ENCODE data around the gene NDUFS6. TPM values are rescaled to one million over a fixed set of nuclear protein-coding genes. Genes with fewer than 3 reads are reported as not detected.

Gene NDUFS6
- total RNA-seq, 2 donors from 2014 or later, result 12.5 to 41.9 TPM

DNA sequence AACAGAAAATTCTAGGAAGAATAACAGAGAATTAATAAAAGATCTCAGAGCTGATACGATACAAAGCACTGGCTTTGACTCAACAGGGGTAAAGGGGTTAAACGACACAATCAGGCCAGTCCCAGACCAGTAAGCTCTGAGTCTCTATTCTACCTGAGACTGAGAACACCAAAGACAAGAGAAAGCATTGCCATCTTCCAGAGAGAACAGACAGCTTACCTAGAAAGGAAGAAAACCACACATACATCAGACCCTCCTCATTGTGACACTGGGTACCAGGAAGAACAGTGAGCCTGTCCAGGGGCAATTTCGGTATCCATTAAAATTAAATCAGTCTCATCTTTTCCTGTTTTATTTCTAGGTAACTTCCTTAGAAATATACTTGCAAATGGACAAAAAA is 42.6 kb upstream of the NDUFS6 start:
- H3K4me3 ChIP-seq, result no peak overlapping the region
- intact Hi-C loops (cut with DNase I), result no loop called here
- DNase-seq, result no peak
- TF ChIP-seq, protein P1, sequence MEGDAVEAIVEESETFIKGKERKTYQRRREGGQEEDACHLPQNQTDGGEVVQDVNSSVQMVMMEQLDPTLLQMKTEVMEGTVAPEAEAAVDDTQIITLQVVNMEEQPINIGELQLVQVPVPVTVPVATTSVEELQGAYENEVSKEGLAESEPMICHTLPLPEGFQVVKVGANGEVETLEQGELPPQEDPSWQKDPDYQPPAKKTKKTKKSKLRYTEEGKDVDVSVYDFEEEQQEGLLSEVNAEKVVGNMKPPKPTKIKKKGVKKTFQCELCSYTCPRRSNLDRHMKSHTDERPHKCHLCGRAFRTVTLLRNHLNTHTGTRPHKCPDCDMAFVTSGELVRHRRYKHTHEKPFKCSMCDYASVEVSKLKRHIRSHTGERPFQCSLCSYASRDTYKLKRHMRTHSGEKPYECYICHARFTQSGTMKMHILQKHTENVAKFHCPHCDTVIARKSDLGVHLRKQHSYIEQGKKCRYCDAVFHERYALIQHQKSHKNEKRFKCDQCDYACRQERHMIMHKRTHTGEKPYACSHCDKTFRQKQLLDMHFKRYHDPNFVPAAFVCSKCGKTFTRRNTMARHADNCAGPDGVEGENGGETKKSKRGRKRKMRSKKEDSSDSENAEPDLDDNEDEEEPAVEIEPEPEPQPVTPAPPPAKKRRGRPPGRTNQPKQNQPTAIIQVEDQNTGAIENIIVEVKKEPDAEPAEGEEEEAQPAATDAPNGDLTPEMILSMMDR (IDR thresholded peaks at IDR 0.05), result no peak
- TF ChIP-seq POLR2A (IDR thresholded peaks at IDR 0.05), result no peak
- no peak for ATAC-seq
- H3K4me1 ChIP-seq, result peaks cover 4% of the 10 kb centered on the region
- no peaks in the 10 kb centered on the region for H3K9me3 ChIP-seq
- no peak overlapping the region for H3K27ac ChIP-seq
- H3K27me3 ChIP-seq, result no peaks in the 10 kb centered on the region
- H3K36me3 ChIP-seq (replicated peaks in 1 of 2; ENCODE audit: insufficient read depth in 1 of 2, low read depth in 2 of 2), result no peaks in the 10 kb centered on the region
- 66 to 68% methylated on average over 3 of the region's 3 CpGs for WGBS, 2 donors

DNA sequence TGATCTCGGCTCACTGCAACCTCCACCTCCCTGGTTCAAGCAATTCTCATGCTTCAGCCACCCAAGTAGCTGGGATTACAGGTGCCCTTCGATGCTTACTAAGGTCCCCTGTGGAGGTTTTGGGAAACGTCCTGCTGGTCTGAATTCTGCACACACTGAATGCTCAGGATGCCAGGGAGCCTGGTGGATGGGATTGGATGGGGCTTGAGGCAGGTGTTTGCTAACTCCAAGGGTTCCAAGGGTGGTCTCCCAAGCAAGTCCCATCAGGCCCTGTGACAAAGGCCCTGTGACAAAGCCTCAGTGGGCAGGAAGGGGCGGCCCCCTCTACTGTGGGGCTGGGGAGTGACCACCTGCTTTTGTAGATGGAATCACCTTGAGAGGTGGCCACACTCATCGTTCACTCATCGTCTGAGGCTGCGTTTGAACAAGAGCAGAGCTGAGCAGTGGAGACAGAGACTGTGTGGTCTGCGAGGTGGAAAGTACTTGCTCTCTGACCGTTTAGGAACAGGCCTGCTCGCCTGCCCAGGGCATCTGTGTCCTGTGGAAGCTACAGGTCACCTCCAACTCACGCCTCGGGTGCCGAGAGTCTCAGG is 41.7 kb upstream of the NDUFS6 start:
- H3K9me3 ChIP-seq, result no peaks in the 10 kb centered on the region
- WGBS, 2 donors, result 56 to 62% methylated on average over 13 of the region's 13 CpGs
- intact Hi-C loops (cut with DNase I), result no loop called here

DNA sequence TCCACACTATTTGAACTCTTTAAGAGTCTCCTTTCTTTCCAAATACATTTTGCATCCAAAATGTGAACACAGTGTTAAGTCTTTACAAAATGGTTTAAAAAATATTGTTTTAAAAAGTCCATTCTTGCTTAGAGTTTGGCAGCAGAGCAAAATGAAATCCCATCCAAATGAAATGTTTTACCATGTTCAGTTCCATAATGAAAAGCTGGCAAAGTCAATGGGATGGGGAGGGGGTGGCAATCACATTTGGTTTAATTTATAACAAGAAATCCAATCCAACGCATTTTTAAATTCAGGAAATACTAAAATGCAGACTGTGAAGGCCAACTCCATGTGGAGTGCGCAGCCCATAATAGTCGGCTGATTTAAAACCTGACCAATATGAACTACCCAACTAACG is 41.0 kb upstream of the NDUFS6 start:
- Histone ChIP-seq H3K27ac (no peak overlapping the region), H3K4me1 (peaks cover 4% of the 10 kb centered on the region), H3K27me3 (no peaks in the 10 kb centered on the region), H3K9me3 (no peaks in the 10 kb centered on the region), H3K36me3 (replicated peaks in 1 of 2; ENCODE audit: insufficient read depth in 1 of 2, low read depth in 2 of 2) (no peaks in the 10 kb centered on the region), H3K4me3 (no peak overlapping the region)
- TF ChIP-seq POLR2A (IDR thresholded peaks at IDR 0.05), result no peak
- TF ChIP-seq, protein P1 (IDR thresholded peaks at IDR 0.05), result no peak
- peak in 1 of 4 donors; percentile 2 for DNase-seq
- WGBS, 2 donors, result 42 to 51% methylated on average over 4 of the region's 4 CpGs
- ATAC-seq, result peak; percentile 33
- intact Hi-C loops (cut with DNase I), result loop anchor here (10.0 kb wide), 1 partner anchor 285 kb away; no protein-coding TSS in a partner anchor

More for the DNA sequence above, 41.7 kb upstream of the NDUFS6 start:
- Histone ChIP-seq H3K36me3 (replicated peaks in 1 of 2; ENCODE audit: insufficient read depth in 1 of 2, low read depth in 2 of 2) (no peaks in the 10 kb centered on the region), H3K4me3 (no peak overlapping the region), H3K27me3 (no peaks in the 10 kb centered on the region), H3K4me1 (peaks cover 4% of the 10 kb centered on the region), H3K27ac (no peak overlapping the region)
- DNase-seq (peak in 1 of 4 donors; percentile 5), ATAC-seq (no peak)
- no peak for TF ChIP-seq POLR2A (IDR thresholded peaks at IDR 0.05)
- TF ChIP-seq, protein P1 (IDR thresholded peaks at IDR 0.05), result no peak

DNA sequence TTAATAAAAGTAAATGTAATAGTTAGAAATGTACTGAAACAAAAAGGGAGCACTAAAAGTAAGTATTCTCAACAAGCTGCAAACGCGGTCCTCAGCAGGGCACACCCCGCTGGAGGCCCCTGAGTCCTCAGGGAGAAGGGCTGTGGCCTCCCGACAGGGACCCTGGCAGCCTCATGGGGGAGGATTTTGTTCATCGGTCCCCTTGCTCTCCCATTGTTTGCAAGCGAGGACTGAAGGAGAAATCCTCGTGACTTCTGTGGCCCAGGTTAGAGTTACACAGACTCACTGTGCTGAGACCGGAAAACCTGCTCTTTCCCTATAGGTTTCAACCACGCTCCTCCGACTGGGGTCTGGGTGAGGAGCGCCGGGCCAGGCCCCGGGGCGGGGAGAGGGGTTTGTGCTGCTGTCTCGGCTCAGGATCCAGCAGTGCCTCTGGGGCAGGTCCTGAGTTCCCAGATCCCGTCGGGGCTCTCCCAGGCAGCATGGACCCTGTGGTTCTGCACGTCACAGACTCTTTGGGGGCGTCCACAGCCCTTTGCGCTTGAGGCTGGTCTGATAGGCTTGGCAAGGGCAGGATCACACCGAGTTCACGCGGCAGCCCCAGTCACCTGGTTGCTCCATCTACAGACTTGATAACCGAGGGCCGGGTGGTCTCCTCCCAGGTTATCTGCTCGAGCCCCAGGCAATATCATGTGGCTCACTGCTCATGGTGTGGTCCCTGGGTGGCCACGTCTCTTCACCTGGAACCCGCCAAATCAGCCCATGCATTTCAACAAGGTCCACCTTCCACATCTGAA is 40.4 kb upstream of the NDUFS6 start:
- no peak for ATAC-seq
- intact Hi-C loops (cut with DNase I), result loop anchor here (10.0 kb wide), 1 partner anchor 284 kb away; no protein-coding TSS in a partner anchor

More for the DNA sequence above, 40.4 kb upstream of the NDUFS6 start:
- Histone ChIP-seq H3K4me1 (peaks cover 4% of the 10 kb centered on the region), H3K4me3 (no peak overlapping the region), H3K9me3 (no peaks in the 10 kb centered on the region), H3K27ac (peak overlapping the region in 1 of 4 donors; percentile 14), H3K27me3 (no peaks in the 10 kb centered on the region), H3K36me3 (replicated peaks in 1 of 2; ENCODE audit: insufficient read depth in 1 of 2, low read depth in 2 of 2) (no peaks in the 10 kb centered on the region)
- peak in 1 of 4 donors; percentile 10 for DNase-seq
- TF ChIP-seq, protein P1 (IDR thresholded peaks at IDR 0.05), result no peak
- TF ChIP-seq POLR2A (IDR thresholded peaks at IDR 0.05), result no peak
- 34 to 55% methylated on average over 10 to 28 of the region's 28 CpGs for WGBS, 2 donors

Data from body of pancreas (tissue), 4 donors.